ENCODE data around the gene FOXO1.

DNA sequence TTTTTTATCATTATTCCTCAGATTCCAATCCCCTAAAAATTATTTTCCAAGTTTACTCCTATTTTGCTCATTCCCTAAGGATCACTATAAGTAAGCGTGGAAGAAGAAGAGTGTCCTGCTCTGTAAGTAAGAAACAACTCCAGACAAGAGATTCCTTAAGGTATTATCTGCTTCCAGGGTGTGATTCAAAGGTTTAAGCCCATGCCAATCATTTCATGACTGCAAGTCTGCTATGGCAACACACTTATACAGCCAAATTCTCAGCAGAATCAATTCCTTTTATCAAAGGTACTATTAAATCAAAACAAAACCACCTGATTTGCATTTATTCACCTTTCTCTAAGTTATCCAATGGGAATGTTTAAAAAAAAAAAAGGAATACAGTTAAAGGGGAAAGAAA, 43.7 kb downstream of the FOXO1 start:
- TF ChIP-seq, protein P1, sequence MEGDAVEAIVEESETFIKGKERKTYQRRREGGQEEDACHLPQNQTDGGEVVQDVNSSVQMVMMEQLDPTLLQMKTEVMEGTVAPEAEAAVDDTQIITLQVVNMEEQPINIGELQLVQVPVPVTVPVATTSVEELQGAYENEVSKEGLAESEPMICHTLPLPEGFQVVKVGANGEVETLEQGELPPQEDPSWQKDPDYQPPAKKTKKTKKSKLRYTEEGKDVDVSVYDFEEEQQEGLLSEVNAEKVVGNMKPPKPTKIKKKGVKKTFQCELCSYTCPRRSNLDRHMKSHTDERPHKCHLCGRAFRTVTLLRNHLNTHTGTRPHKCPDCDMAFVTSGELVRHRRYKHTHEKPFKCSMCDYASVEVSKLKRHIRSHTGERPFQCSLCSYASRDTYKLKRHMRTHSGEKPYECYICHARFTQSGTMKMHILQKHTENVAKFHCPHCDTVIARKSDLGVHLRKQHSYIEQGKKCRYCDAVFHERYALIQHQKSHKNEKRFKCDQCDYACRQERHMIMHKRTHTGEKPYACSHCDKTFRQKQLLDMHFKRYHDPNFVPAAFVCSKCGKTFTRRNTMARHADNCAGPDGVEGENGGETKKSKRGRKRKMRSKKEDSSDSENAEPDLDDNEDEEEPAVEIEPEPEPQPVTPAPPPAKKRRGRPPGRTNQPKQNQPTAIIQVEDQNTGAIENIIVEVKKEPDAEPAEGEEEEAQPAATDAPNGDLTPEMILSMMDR (conservative IDR thresholded peaks at IDR 0.05; ENCODE audit: low read length), result no peak
- no peak for TF ChIP-seq EZH2phosphoT487 (IDR thresholded peaks at IDR 0.05; ENCODE audit: borderline replicate concordance)
